ENCODE data around the gene RYR1.
"Not testable (repeated sequence)": the region's sequence is repeated elsewhere in the genome, so short reads cannot be mapped to it uniquely, and the experiment has no call there.

Gene RYR1

DNA sequence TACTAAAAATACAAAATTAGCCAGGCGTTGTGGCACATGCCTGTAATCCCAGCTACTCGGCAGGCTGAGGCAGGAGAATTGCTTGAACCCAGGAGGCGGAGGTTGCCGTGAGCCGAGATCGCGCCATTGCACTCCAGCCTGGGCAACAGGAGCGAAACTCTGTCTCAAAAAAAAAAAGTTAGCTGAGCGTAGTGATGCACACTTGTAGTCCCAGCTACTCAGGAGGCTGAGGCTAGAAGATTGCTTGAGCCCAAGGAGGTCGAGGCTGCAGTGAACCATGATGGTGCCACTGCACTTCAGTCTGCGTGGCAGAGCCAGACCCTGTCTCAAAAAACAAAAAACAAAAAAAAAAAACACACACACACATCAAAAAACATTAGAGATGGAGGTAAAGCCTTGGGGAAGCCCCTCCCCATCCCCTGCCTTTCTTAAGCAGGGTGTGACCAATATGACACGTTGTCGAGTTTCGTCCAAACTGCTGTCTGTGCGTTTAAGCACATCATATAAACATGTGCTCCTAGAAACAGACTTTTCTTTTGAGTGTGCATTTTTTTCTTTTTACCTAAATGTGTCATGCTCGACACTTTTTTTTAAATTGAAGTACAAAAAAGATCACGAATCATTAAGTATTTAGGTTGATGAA lies 6.3 kb upstream of the RYR1 start:
- not testable (repeated sequence) for DNase-seq (ENCODE audit: low read depth)

DNA sequence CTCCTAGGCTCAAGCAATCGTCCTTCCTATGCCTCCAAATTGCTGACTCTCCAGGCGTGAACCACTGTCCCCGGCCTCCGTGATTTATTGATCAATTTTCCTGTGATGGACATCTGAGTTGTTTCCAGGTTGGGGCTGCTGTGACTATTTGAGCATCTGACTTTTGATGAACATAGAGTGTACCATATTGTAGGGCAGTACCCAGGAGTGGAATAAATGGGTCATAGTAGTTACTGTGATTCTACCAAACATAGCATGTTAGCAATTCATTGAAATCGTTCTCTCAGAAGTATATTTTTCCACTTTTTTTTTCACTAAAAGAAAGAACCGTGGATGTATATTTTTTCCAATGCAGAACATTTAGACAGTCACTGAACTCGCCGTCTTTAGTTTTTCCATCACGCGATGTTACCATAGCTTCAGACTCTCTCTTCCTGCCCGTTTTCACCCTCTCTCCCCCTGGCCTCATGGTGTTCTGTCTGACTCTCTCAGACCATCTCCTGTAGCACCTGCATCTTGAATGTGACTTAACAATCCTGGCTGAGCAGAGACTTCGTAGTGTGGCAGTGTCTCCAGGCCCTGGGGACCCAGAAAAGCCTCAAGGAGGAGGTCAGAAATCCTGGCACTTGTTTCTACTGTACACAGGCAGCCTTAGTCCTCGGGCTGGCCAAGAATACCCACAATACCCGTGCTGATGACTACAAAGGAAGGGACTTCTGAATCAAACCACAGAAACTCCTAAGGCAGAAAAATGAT lies 4.3 kb upstream of the RYR1 start:
- no peak for DNase-seq (ENCODE audit: low read depth)

DNA sequence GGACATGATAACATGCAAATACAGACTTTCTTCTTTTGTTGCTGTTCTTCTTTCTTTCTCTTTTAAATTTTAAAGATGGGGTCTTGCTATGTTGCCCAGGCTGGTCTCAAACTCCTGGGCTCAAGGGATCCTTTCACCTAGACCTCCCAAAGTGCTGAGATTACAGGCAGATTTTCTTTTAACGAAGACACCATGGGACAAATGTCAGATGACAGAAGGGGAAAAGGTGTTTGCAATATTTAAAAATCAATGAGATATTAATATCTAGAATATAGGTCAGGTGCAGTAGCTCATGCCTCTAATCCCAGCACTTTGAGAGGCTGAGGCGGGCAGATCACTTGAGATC lies 3.7 kb upstream of the RYR1 start:
- DNase-seq (ENCODE audit: low read depth) = no peak

DNA sequence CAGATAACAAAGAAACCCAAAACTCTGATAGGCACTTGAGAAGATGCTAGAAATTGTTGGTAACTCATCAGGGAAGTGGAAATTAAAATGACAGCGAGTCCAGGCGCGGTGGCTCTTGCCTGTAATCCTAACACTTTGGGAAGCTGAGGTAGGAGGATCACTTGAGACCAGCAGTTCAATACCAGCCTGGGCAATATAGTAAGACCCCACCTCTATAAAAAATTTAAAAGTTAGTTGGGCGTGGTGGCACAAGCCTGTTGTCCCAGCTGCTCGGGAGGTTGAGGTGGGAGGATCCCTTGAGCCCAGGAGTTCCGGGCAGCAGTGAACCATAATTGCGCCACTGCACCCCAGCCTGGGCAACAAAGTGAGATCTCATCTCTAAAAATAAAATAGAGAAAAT lies 2.6 kb upstream of the RYR1 start:
- DNase-seq (ENCODE audit: low read depth) = no peak

DNA sequence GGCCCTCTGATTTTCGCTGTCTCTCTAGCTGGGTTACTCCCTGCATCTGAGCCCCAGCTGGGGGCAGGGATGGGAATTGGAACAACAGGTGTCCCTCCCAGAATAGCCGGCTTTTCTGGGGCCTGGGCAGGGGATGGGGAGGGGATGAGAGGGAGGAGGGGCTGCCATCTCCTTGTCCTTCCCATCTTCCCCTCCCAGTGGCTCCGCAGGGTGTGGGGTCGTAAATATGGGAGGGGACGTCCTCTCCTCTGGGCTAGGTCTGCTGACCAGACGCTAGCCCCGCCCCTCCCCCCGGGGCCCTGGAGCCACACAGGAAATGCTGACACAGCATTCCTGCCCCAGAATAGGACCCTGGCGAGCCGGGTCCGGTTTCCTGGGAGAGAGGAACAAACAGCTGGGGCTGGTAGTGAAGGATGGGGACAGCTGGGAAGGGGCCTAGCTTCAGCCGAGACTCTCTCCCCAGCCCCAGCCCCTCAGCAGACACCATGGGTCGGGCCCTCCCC lies 1.1 kb downstream of the RYR1 start:
- DNase-seq (ENCODE audit: low read depth) = no peak

DNA sequence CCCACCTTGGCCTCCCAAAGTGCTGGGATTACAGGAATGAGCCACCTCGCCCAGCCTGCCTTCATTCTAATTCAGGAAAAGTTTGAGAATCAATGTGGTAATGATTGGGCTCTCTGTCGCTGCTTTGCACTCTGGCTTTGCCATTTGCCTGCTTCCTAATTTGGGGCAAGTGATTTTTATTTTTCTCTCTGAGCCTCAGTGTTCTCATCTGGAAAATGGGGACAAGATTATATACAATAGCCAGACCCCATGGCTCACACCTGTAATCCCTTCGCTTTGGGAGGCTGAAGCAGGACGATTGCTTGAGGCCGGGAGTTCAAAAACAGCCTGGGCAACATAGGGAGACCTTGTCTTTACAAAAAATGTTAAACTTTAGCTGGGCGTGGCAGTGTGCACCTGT lies 3.8 kb downstream of the RYR1 start:
- no peak for DNase-seq (ENCODE audit: low read depth)

DNA sequence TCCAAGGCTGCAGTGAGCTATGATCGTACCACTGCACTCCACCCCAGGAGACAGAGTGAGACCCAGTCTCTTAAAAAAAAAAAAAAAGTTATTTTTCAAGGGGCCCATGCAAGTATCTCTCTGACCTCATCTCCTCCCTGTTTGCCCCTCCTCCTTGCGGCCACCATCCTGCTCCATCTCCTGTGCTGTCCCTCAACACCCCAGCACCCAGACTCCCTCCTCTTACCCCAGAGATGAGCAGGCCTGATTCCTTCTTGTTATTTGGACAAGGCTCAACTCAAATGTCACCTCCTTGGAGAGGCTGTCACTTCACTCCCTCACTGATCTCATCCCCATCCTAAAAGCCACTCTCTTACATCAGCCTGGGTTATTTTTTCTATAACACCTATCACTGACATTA lies 4.4 kb downstream of the RYR1 start:
- no peak for DNase-seq (ENCODE audit: low read depth)

DNA sequence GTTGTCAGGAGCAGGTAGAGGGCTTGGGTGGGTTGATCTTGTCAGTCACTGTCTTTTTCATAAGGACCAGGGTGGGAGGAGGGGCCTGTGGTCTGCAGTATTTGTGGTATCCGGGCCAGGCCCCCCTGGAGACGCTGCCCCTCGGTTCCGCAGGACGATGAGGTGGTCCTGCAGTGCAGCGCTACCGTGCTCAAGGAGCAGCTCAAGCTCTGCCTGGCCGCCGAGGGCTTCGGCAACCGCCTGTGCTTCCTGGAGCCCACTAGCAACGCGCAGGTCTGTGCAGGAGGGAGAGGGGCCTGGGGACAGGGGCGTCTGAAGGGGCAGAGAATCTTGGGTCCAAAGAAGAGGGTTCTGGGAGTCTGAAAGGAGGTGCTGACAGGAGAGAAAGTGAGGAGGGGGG lies 7.1 kb downstream of the RYR1 start:
- no peak for DNase-seq (ENCODE audit: low read depth)

DNA sequence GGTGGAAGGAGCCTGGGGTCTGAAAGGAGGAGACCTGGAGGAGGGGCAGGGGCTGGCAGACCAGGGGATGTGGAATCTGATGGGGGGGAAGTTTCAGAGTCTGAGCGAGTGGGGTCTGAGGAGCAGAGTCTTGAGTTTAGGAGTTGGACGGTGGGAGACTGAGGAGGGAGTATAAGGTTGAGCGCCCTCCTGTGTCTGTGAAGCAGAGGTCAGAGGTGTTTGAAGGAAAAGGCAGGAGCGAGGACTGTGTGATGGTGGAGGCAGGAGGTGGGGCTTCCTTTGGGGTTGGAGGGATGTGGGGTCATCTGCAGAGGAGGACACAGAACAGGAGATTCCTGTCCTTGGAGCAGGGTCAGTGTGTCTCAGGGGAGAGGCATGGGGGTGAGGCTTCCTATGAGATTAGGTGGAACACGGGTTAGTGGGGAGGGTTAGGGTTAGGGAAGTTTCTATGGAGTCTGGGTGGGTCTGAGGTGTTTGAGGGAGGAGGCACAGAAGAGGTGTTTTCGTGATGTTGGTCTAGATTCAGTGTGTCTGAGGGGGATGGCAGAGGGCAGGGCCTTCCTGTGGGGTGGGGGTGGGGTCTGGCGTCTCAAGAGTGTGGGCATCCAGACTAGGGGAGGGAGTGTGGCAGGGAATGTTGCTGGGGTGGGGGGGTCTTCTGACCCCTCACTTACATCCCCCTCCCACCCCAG lies 8.3 kb downstream of the RYR1 start:
- DNase-seq (ENCODE audit: low read depth) = no peak

DNA sequence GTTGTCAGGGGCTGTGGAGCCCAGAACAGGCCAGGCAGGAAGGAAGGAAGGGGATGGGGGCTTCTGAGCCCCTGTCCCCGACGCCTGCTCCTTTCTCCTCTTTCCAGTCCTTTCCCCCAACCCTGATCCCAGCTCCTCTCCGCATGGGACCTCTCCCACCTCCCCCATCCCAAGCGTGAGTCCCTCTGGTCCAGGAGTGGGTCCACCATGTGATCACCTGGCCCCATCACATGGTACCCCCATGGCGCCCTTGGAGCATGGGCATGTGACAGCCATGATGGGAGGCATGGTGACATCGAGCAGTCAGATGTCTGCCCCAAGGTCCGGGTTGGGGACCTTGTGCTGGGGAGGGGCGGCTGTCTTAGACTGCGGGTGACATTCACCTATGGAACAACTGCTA lies 9.2 kb downstream of the RYR1 start:
- DNase-seq (ENCODE audit: low read depth) = no peak

DNA sequence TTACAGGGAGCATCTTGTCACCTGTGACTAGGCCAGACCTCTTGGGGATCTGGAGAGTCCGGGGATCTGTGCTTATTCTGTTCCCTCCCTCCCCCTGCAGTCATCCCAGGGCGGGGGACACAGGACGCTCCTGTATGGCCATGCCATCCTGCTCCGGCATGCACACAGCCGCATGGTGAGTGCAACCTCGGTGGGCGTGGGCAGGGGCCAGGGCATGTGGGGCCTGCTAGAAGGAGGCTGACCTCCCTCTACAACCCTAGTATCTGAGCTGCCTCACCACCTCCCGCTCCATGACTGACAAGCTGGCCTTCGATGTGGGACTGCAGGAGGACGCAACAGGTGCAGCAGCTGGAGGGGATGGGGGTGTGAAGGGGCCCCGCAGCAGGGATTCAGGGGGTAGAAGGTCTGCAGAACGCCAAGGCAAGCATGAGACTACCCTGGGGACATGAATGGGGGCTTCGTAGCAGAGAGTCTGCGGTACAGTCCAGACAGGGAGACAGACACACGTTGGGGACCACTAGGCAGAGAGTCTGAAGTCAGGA lies 10.0 kb downstream of the RYR1 start:
- DNase-seq (ENCODE audit: low read depth) = no peak

DNA sequence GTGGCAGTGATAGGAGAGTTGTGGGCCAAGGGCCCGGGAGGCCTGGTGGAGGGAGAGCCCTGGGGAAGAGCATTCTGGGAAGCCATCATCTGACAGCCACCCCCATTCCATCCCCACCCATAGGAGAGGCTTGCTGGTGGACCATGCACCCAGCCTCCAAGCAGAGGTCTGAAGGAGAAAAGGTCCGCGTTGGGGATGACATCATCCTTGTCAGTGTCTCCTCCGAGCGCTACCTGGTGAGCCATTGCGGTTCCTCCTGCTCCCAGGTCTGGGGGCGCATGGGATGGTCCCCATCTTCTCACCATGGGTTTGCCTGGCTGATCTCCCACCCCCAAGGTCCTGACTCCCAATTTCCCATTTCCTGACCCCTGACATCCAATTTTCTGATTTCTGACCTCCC lies 10.5 kb downstream of the RYR1 start:
- no peak for DNase-seq (ENCODE audit: low read depth)

DNA sequence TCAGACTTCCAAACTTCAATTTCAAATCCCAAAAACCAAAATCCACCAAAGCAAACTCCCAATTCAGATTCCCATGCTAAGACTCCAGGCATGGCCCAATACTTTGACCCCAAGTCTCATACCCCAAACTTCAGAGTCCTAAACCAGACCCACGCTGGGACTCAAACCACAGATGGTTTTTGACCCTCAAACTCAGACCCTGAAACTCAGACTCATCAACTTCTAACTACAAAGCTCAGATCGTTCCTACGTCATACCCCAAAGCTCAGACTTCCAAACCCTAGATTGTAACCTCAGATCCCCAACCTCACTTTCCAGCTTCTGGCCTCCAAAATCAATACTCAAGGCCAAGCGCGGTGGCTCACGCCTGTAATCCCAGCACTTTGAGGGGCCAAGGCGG lies 11.9 kb downstream of the RYR1 start:
- DNase-seq (ENCODE audit: low read depth) = no peak

DNA sequence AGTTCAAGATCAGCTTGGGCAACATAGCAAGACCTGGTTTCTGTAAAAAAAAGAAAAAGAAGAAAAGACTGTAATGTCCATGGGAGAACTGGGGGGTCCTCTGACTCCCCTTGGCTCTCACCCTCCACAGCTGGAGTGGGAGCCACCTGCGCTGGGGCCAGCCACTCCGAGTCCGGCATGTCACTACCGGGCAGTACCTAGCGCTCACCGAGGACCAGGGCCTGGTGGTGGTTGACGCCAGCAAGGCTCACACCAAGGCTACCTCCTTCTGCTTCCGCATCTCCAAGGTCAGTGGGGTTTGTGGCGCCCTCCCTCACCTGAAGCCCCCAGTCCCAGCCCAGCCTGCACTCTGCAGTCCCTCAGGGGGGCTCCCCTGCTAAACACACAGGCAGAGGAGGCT lies 14.7 kb downstream of the RYR1 start:
- no peak for DNase-seq (ENCODE audit: low read depth)

DNA sequence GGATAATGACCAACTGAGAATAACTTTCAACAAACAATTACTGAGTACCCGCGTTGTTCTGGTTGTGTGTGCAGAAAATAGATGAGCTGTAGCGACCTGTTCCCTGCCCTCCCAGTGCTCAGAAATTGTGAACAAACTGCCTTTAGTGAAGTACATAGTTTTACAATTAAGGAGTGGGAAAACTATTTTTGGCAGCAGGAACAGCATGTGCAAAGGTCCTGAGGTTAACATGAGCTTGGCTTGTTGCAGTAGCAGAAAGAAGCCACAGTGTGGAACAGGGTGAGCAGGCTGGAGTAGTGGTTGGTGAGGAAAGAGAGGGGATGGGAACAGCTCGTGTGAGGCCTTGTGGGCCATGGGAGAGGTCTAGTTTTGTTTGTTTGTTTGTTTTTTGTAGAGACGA lies 16.0 kb downstream of the RYR1 start:
- DNase-seq (ENCODE audit: low read depth) = no peak

DNA sequence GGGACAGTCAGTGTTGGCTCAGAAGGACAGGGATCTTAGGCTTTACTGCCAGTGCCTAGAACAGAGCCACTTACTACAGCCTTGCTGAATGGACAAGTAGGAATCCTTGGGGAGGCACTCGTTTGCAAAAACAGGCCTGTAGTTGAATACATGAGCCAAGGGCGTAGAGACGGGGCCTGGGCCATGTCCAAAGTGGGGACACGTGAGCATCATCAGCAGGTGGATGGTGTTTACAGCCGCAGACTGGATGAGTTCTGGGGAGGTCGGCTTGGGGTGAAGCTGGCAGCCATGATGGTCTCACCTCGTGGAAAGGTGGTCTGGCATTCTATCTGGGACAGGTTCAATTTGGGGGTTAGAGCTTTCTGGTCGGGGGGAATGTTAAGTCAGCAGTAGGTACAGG lies 17.5 kb downstream of the RYR1 start:
- no peak for DNase-seq (ENCODE audit: low read depth)

DNA sequence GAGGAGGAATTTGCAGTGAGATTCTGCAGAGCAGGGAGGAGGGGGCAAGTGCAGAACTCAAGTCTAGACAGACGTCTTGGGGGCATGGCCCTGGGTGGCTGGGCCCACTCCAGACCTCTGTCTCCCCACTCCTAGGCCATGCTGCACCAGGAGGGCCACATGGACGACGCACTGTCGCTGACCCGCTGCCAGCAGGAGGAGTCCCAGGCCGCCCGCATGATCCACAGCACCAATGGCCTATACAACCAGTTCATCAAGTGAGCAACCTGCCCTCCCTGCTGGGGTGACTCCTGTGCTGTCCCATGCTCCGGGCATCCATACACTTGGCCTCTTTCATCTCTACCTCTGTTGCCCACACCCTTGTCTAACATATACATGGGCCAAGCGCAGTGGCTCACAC lies 18.1 kb downstream of the RYR1 start:
- DNase-seq (ENCODE audit: low read depth) = no peak

DNA sequence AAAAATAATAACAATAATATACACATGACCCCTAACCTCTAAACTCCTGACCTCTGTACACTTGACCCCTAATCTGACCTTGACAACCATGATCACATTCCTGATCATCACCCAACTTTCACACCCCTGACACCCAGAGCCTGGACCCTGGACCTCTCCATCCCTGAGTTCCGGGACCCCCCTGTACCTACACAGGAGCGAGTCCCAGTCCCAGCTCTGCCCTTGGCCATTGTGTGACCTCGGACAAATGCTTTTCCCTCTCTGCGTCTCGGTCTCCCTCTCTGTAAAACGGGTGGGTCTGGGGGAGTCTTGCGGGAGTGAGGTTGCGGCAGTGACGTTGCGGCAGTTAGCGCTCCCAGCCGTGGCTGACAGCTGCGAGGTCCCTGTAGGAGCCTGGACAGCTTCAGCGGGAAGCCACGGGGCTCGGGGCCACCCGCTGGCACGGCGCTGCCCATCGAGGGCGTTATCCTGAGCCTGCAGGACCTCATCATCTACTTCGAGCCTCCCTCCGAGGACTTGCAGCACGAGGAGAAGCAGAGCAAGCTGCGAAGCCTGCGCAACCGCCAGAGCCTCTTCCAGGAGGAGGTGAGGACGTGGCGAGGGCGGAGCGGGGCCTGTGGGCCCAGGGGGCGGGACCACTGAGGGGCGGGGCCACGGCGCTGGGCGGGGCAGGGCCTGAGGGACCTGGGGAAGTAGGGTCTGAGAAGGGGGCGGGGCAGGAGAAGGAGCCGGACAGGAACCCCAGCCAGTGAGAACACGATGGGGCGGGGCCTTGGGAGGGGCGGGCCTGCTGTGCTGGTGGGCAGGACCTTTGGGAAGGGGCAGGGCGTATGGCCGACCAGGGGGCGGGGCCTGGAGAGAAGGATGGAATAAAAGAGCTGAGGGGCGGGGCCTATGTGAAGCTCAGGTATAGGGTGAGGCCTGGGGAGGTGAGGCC lies 19.2 kb downstream of the RYR1 start:
- no peak for DNase-seq (ENCODE audit: low read depth)

DNA sequence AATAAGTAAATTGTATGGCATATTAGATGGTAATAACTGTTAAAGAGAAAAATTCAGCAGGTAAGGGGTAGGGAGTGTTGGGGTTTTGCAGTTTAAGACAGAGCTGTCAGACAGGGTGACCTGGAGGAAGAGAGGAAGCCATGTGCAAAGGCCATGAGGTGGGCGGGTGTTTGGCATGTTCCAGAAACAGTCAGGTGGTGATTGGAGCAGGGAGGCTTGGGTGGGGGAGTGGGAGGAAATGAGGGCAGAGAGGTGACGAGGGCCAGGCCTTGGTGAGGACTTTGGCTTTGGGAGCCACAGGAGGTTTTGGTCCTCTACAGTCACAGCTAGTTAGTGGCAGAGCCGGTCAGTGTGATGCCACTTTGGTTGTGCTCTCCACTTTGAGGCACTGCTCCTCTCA lies 20.1 kb downstream of the RYR1 start:
- DNase-seq (ENCODE audit: low read depth) = no peak

DNA sequence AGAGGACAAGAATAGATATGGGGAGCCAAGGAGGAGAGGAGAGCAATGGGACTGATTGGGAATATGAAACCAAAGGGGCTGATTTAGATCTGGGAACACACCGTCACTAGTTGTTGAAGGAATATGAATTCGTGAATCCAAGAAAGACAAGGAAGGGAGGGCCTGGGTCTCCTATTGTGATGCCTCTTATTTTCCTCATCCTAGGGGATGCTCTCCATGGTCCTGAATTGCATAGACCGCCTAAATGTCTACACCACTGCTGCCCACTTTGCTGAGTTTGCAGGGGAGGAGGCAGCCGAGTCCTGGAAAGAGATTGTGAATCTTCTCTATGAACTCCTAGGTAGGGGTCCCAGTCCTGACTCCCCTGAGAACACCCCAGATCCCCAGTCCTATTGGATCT lies 21.5 kb downstream of the RYR1 start:
- no peak for DNase-seq (ENCODE audit: low read depth)

DNA sequence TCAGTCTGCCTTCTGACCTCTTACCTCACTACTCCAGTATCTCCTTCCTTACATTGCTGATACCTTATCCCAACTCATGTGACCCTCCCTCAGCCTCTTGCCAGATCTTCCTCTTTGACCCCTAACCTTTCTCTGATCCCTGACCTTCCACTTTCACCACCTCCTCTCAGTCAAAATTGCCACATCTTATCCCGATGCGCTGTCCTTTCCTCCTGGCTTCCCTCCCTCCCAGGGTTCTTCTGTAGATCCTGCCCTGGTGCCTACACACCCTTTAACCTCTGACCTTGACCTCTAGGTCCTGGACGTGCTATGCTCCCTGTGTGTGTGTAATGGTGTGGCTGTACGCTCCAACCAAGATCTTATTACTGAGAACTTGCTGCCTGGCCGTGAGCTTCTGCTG lies 23.7 kb downstream of the RYR1 start:
- DNase-seq (ENCODE audit: low read depth) = no peak
